GM23248 (cell line): Measurements from ENCODE around the gene SOX6.

Source experiments
- EZH2 ChIP-seq: fragments of 200-600 bp; sonication (generic); IDR thresholded peaks from 2 replicates; pipeline ENCODE4 v1.6.1; 2018; ENCODE audit warnings: antibody characterized with exemption, mild to moderate bottlenecking; ENCODE audit not compliant: insufficient read depth, poor library complexity, severe bottlenecking
- EZH2phosphoT487 ChIP-seq: fragments of 200-600 bp; sonication (generic); IDR thresholded peaks from 2 replicates; pipeline ENCODE4 v1.6.1; 2018; ENCODE audit warnings: antibody characterized with exemption, moderate library complexity, mild to moderate bottlenecking, low read depth; ENCODE audit not compliant: insufficient read depth

DNA sequence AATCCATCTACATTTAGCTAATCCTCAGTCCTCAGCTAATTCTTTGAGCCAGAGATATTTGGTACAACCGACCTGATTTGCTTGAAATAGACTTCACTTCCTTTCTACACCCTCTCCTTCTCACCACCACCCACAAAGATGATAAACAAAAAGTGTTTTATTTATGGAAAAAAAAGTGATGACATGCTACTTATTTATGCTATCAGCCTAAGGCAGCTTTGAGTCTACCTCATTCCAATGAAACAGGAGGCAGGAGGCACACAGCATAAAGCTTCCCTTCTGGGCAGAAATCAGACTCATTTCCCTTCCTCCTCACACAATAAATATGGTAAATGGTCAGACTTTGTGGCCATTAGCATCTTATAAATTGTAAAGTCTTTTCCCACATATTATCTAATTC, 325.7 kb downstream of the SOX6 start:
- TF ChIP-seq EZH2 (no peak), EZH2phosphoT487 (no peak)
